GM12878 (cell line): ENCODE results near the gene STX4. TPM values are rescaled to one million over a fixed set of nuclear protein-coding genes. Genes with fewer than 3 reads are reported as not detected.

ENCODE experiments used
- ASH2L ChIP-seq: fragments of 300-600, 200-600 bp; sonication (generic); IDR thresholded peaks from 2 replicates; pipeline ENCODE4 v1.6.1; 2017; ENCODE audit warnings: low read depth, mild to moderate bottlenecking, borderline replicate concordance
- ATF2 ChIP-seq: IDR thresholded peaks from 2 replicates; pipeline ENCODE4 v1.6.1; 2012; ENCODE audit warnings: low read length, inconsistent platforms
- CREB1 ChIP-seq: IDR thresholded peaks from 2 replicates; pipeline ENCODE4 v1.6.1; 2012; ENCODE audit warnings: low read depth, mild to moderate bottlenecking, inconsistent platforms
- DPF2 ChIP-seq: fragments of 450-650 bp; IDR thresholded peaks from 2 replicates; pipeline ENCODE4 v1.6.1; 2017; ENCODE audit warnings: mild to moderate bottlenecking
- EED ChIP-seq: sonication (generic); IDR thresholded peaks from 2 replicates; pipeline ENCODE4 v1.6.1; 2016; ENCODE audit warnings: antibody characterized with exemption, low read depth
- ELK1 ChIP-seq: IDR thresholded peaks from 2 replicates; pipeline ENCODE4 v1.6.1; 2012; ENCODE audit warnings: low read depth, low read length, improper control_type of control experiment
- HDGF ChIP-seq: fragments of 450-650 bp; IDR thresholded peaks from 2 replicates; pipeline ENCODE4 v1.6.1; 2016; ENCODE audit warnings: antibody characterized with exemption
- LARP7 ChIP-seq: fragments of 450-650 bp; IDR thresholded peaks from 2 replicates; pipeline ENCODE4 v1.6.1; 2017; ENCODE audit warnings: mild to moderate bottlenecking
- PRDM15 ChIP-seq: fragments of 450-650 bp; formaldehyde crosslinking; IDR thresholded peaks from 2 replicates; pipeline ENCODE4 v1.4.0; 2020; ENCODE audit warnings: mild to moderate bottlenecking, moderate library complexity
- RELA ChIP-seq: fragments of 450-650 bp; IDR thresholded peaks from 2 replicates; pipeline ENCODE4 v1.8.0; 2014; ENCODE audit warnings: borderline replicate concordance; ENCODE audit not compliant: partially characterized antibody
- SIX5 ChIP-seq: IDR thresholded peaks from 2 replicates; pipeline ENCODE4 v1.6.1; 2011; ENCODE audit warnings: mild to moderate bottlenecking, low read depth, low read length, moderate library complexity; ENCODE audit not compliant: severe bottlenecking
- SMAD5 ChIP-seq: IDR thresholded peaks from 2 replicates; pipeline ENCODE4 v1.6.1; 2016; ENCODE audit warnings: antibody characterized with exemption, low read depth
- SMARCA5 ChIP-seq: fragments of 450-650 bp; IDR thresholded peaks from 2 replicates; pipeline ENCODE4 v1.6.1; 2017; ENCODE audit warnings: mild to moderate bottlenecking
- STAT1 ChIP-seq: fragments of 450-650 bp; conservative IDR thresholded peaks from 2 replicates; pipeline ENCODE4 v1.6.1; 2014; ENCODE audit warnings: antibody characterized with exemption, mild to moderate bottlenecking
- TCF3 ChIP-seq: IDR thresholded peaks from 2 replicates; pipeline ENCODE4 v1.6.1; 2012; ENCODE audit warnings: low read depth, mild to moderate bottlenecking, low read length, borderline replicate concordance; ENCODE audit not compliant: insufficient read depth
- ZBED1 ChIP-seq: IDR thresholded peaks from 2 replicates; pipeline ENCODE4 v1.6.1; 2016; ENCODE audit warnings: borderline replicate concordance
- ZNF384 ChIP-seq: IDR thresholded peaks from 2 replicates; pipeline ENCODE4 v1.6.1; 2012; ENCODE audit warnings: low read depth, mild to moderate bottlenecking, low read length, improper control_type of control experiment, borderline replicate concordance
- ZNF687 ChIP-seq: fragments of 450-650 bp; IDR thresholded peaks from 2 replicates; pipeline ENCODE4 v1.6.1; 2017; ENCODE audit warnings: mild to moderate bottlenecking, moderate library complexity
- polyA plus RNA-seq, 11 experiments: library from polyadenylated mRNA; depleted of rRNA in 4 of 11; unstranded in 6 of 11; stranded (reverse) in 5 of 11; fragments of >200 nt; fragmentation: Nextera tagmentation in 4 of 11; fragmentation: Illumina TruSeq in 1 of 11; extraction: Ambion mirVana in 4 of 11; extraction: Trizol in 1 of 11; gene quantifications; 1 replicate in 1 of 11; 2 replicates in 10 of 11; pipeline versions ENCODE4 v1.2.1 to v1.2.3, GENCODE V29; 2011 to 2016; ENCODE audit warnings: inconsistent platforms in 2 of 11, missing spikeins in 2 of 11, low read depth in 1 of 11
- total RNA-seq, 4 experiments: library from RNA; depleted of rRNA in 3 of 4; stranded (reverse); fragments of >200 nt in 3 of 4; fragmentation: Illumina TruSeq in 1 of 4; extraction: Trizol in 1 of 4; gene quantifications; 2 replicates each; pipeline versions ENCODE4 v1.2.1 to v1.2.3, GENCODE V29; 2013 to 2021

Gene STX4
- total and polyA plus RNA-seq, 10 of the 15 experiments (the other 5 are each of a cell fraction or from before 2014, with no cell fraction given): 3.3 to 37.6 (median 22.6) TPM

- TF ChIP-seq SIX5 (peak; percentile 72), STAT1 (no peak), CREB1 (peak; percentile 97), ZNF384 (no peak), ELK1 (peak; percentile 92), DPF2 (0 out of 2 replicates have a peak, but pooled peaks have one; percentile 19), EED (no peak), ZBED1 (peak; percentile 71), RELA (peak; percentile 66), TCF3 (peak; percentile 47; the same call in 1 of the 2 replicates), ZNF687 (no peak), SMAD5 (peak; percentile 85; the same call in 1 of the 2 replicates), HDGF (no peak), ATF2 (peak; percentile 54), PRDM15 (no peak), SMARCA5 (peak; percentile 19; the same call in 1 of the 2 replicates), LARP7 (peak; percentile 54; the same call in 1 of the 2 replicates), ASH2L (no peak)
These were observed 40.8 kb downstream of the STX4 start, which contains the start of the genes ZNF646 and ZNF668 (continued) for GRCh38 chr16:31073970-31074813.
